Muscle layer of colon (tissue), 2 donors: Measurements from ENCODE around the gene TSC22D2.

ENCODE experiments used
- H3K27ac ChIP-seq: one replicate; pipeline ENCODE4 v1.7.0; 2013; ENCODE audit warnings: low read depth, mild to moderate bottlenecking, low read length, moderate library complexity
- H3K27me3 ChIP-seq, 2 donors: one replicate each; pipeline ENCODE4 v1.7.0; 2013; ENCODE audit warnings: low read length in 2 of 2, mild to moderate bottlenecking in 2 of 2; ENCODE audit not compliant: insufficient read depth in 2 of 2, control insufficient read depth in 1 of 2
- H3K36me3 ChIP-seq: one replicate; pipeline ENCODE4 v1.7.0; 2013; ENCODE audit warnings: mild to moderate bottlenecking, low read length; ENCODE audit not compliant: insufficient read depth
- H3K4me1 ChIP-seq: one replicate; pipeline ENCODE4 v1.7.0; 2013; ENCODE audit warnings: mild to moderate bottlenecking, low read length; ENCODE audit not compliant: insufficient read depth
- H3K4me3 ChIP-seq, 2 donors: one replicate each; pipeline ENCODE4 v1.7.0; 2013; ENCODE audit warnings: low read length in 2 of 2, low read depth in 1 of 2, mild to moderate bottlenecking in 1 of 2, moderate library complexity in 1 of 2
- H3K9ac ChIP-seq: one replicate; pipeline ENCODE4 v1.7.0; 2013; ENCODE audit warnings: low read length
- H3K9me3 ChIP-seq: one replicate; pipeline ENCODE4 v1.7.0; 2013; ENCODE audit warnings: mild to moderate bottlenecking, low read length
- donor health status: abdominal sarcoma.
- donor health status: Adenocarcinoma of cecum.

Gene TSC22D2

DNA sequence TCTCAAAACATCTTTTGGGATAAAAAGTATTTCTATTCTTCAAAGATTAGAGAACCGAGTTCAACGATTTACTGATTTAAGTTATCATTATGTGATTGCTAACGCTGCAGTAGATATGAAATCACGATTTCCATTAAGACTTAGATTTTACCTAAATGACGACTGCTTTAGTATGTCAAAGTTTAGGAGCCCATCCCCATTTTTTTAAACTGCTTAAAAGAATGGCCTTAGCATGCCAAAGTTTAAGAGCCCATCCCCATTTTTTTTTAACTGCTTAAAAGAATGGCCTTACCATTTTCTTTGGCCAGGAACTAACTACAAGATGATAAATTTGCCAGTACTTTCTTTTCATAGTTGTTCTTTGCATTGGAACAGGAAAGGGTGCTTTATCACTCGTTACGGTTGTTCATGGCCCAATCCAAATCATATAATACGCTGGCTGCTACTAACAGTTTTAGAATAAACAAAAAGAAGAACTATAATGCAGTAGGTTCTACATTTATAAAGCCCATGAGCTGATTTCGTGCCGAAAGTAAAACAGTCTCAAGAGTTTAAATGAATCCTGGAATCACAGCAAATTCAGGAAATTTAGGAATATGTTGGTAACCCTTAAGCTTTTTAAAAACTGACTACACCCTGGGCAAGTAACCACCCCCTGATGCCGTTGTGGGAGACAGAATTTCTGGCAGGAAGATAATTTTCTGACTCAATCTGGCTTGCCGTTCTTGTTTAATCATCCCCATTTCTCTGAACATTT lies 869 bp upstream of the TSC22D2 start:
- Histone ChIP-seq H3K9me3 (no peaks in the 10 kb centered on the region), H3K36me3 (no peaks in the 10 kb centered on the region), H3K4me1 (peaks cover 8% of the 10 kb centered on the region), H3K27me3 (no peaks in the 10 kb centered on the region), H3K27ac (peak overlapping the region; percentile 97), H3K4me3 (peak overlapping the region; percentile 22 to 69), H3K9ac (peak overlapping the region; percentile 98)

DNA sequence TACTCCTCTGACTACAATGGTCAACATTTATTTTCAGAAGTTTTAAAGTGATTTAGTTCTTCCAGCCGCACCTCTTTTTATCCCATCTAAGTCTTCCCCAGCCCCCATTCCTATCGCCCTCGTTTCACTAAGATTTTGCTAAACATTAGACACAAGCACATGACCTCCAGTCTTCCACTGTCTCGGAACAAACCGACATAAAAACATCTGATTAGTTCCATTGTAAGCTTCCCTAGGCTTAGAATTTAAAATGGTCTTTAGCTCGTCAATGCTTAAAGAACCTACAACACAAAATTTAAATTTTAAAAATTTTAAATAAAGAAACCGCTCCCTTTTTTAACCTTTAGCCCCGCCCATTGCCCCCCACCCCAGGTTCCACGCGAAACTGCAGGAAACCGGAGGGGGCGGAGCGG lies 284 bp upstream of the TSC22D2 start:
- Histone ChIP-seq H3K27ac (peak overlapping the region; percentile 97), H3K4me3 (peak overlapping the region; percentile 22 to 69), H3K27me3 (no peaks in the 10 kb centered on the region), H3K36me3 (no peaks in the 10 kb centered on the region), H3K9me3 (no peaks in the 10 kb centered on the region), H3K4me1 (peaks cover 8% of the 10 kb centered on the region), H3K9ac (peak overlapping the region; percentile 98)

DNA sequence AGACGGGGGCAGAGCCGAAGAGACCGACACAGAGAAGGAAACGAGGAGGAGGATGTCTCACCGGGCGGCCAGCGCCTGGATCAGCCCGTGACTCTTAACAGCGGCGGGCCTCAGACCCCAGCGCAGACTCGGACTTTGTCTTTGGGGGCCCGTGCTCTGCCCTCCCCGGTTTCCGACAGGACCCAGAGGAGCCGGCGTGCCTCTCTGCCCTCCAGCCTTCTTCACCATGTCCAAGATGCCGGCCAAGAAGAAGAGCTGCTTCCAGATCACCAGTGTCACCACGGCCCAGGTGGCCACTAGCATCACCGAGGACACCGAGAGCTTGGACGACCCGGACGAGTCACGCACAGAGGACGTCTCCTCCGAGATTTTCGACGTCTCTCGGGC lies 1.0 kb downstream of the TSC22D2 start:
- Histone ChIP-seq H3K27me3 (no peaks in the 10 kb centered on the region), H3K9ac (peak overlapping the region; percentile 96), H3K9me3 (no peaks in the 10 kb centered on the region), H3K4me1 (peaks cover 12% of the 10 kb centered on the region), H3K36me3 (no peaks in the 10 kb centered on the region), H3K27ac (peak overlapping the region; percentile 97), H3K4me3 (peak overlapping the region; percentile 89 to 94)

- Histone ChIP-seq H3K27ac (peak overlapping the region; percentile 97), H3K4me1 (peaks cover 16% of the 10 kb centered on the region), H3K27me3 (no peaks in the 10 kb centered on the region), H3K9ac (peak overlapping the region; percentile 96), H3K36me3 (no peaks in the 10 kb centered on the region), H3K9me3 (no peaks in the 10 kb centered on the region), H3K4me3 (peak overlapping the region; percentile 89 to 94)
Observed at GRCh38 chr3:150409512-150410310, 1.6 kb downstream of the TSC22D2 start.

GRCh38 chr3:150410311-150411105 lies 2.4 kb downstream of the TSC22D2 start:
- Histone ChIP-seq H3K9ac (peak overlapping the region; percentile 63), H3K4me3 (peak overlapping the region; percentile 89 to 94), H3K9me3 (no peaks in the 10 kb centered on the region), H3K27ac (peak overlapping the region; percentile 97), H3K27me3 (no peaks in the 10 kb centered on the region), H3K36me3 (no peaks in the 10 kb centered on the region), H3K4me1 (peaks cover 23% of the 10 kb centered on the region)

GRCh38 chr3:150411106-150411460 lies 3.0 kb downstream of the TSC22D2 start:
- Histone ChIP-seq H3K9ac (peak overlapping the region; percentile 63), H3K27me3 (no peaks in the 10 kb centered on the region), H3K4me3 (peak overlapping the region; percentile 89 to 94), H3K36me3 (no peaks in the 10 kb centered on the region), H3K9me3 (no peaks in the 10 kb centered on the region), H3K4me1 (peaks cover 28% of the 10 kb centered on the region), H3K27ac (peak overlapping the region; percentile 97)

- H3K4me1 ChIP-seq = peaks cover 31% of the 10 kb centered on the region
- no peaks in the 10 kb centered on the region for H3K36me3 ChIP-seq
- H3K27me3 ChIP-seq = no peaks in the 10 kb centered on the region
- peak overlapping the region; percentile 49 for H3K27ac ChIP-seq
- peak overlapping the region; percentile 89 to 94 for H3K4me3 ChIP-seq
- H3K9ac ChIP-seq = peak overlapping the region; percentile 63
- no peaks in the 10 kb centered on the region for H3K9me3 ChIP-seq
Observed at GRCh38 chr3:150411546-150411945, 3.4 kb downstream of the TSC22D2 start.

DNA sequence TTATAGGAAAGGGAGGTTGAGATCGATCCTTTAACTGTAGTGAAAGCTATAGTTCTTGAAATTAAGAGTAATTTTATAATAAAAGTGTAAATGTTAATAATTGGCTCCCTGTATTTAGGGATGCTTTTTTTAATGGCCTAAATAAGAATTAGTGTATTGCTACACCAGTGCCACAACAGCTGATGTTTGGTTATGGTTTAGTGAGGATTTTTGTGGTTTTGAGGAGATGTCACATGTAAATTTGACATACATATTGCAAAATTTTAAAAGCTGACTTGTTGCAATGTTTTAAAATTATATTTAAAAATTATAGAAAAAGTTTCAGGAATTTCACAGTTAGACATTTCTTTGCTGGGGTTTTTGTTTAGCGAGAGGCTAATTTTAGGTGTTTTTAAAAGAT lies 3.9 kb downstream of the TSC22D2 start:
- peaks cover 31% of the 10 kb centered on the region for H3K4me1 ChIP-seq
- peak overlapping the region; percentile 89 to 94 for H3K4me3 ChIP-seq
- H3K36me3 ChIP-seq = no peaks in the 10 kb centered on the region
- no peaks in the 10 kb centered on the region for H3K27me3 ChIP-seq
- H3K9me3 ChIP-seq = no peaks in the 10 kb centered on the region
- H3K9ac ChIP-seq = no peak overlapping the region
- peak overlapping the region; percentile 49 for H3K27ac ChIP-seq

DNA sequence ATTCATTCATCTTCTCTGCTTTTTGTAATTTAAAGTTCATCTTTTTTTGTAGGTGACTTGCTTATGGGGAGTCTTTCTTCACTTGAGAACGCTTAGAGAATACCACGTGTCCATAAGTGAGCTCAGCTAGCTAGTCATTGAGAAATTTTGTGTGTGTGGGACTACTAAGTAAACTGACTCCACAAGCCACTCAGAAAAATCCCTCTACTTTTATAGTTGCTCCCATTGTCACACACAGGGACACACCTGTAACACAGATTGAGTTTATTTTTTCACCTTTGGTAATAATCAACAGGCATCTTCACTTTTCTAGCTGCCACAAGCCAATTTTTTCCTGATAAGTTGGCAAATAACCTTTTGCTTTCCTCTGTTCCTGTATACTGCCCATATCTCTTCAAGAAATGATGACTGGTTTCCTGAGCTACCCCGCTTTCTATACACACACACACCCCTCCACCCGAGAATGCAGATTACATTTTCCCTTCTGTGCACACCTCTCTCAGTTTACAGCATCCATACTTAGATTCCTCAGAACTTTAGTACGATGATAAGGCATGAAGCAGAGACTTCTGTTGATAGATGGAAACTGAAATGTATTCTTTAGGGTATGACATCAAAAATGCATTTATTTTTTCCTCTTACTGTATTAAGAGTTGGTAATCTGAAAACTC lies 4.6 kb downstream of the TSC22D2 start:
- Histone ChIP-seq H3K27ac (no peak overlapping the region), H3K9ac (no peak overlapping the region), H3K36me3 (no peaks in the 10 kb centered on the region), H3K27me3 (no peaks in the 10 kb centered on the region), H3K9me3 (no peaks in the 10 kb centered on the region), H3K4me1 (peaks cover 35% of the 10 kb centered on the region), H3K4me3 (peak overlapping the region; percentile 37 to 38)

GRCh38 chr3:150414258-150414657 lies 6.2 kb downstream of the TSC22D2 start:
- H3K27ac ChIP-seq = no peak overlapping the region
- no peaks in the 10 kb centered on the region for H3K36me3 ChIP-seq
- H3K27me3 ChIP-seq = no peaks in the 10 kb centered on the region
- H3K9me3 ChIP-seq = no peaks in the 10 kb centered on the region
- no peak overlapping the region for H3K9ac ChIP-seq
- peak overlapping the region in 1 of 2 donors; percentile 24 for H3K4me3 ChIP-seq
- peaks cover 49% of the 10 kb centered on the region for H3K4me1 ChIP-seq

GRCh38 chr3:150414959-150415358 lies 6.9 kb downstream of the TSC22D2 start:
- no peaks in the 10 kb centered on the region for H3K9me3 ChIP-seq
- peaks cover 56% of the 10 kb centered on the region for H3K4me1 ChIP-seq
- no peak overlapping the region for H3K9ac ChIP-seq
- no peak overlapping the region for H3K4me3 ChIP-seq
- H3K36me3 ChIP-seq = no peaks in the 10 kb centered on the region
- no peak overlapping the region for H3K27ac ChIP-seq
- H3K27me3 ChIP-seq = no peaks in the 10 kb centered on the region
